HCT116 (cell line): ENCODE data around the gene SPESP1.

Source experiments
- EZH2phosphoT487 ChIP-seq: fragments of 200-600 bp; IDR thresholded peaks from 2 replicates; pipeline ENCODE4 v1.6.1; 2018; ENCODE audit warnings: antibody characterized with exemption, borderline replicate concordance
- POLR2AphosphoS5 ChIP-seq: IDR thresholded peaks from 2 replicates; pipeline ENCODE4 v1.6.1; 2011; ENCODE audit warnings: mild to moderate bottlenecking, low read depth, low read length, moderate library complexity
- TCF7L2 ChIP-seq: IDR thresholded peaks from 2 replicates; pipeline ENCODE4 v1.7.0; 2011; ENCODE audit warnings: borderline replicate concordance, inconsistent platforms; ENCODE audit not compliant: insufficient read depth, insufficient read length; ENCODE audit errors: extremely low read depth
- TF ChIP-seq, protein P1 (sequence below), 3 experiments: fragments of 200-600 bp in 1 of 3; sonication (generic) in 1 of 3; IDR thresholded peaks in 2 of 3; conservative IDR thresholded peaks in 1 of 3; 2 replicates each; pipeline ENCODE4 v1.5.1; 2012 to 2017; ENCODE audit warnings: low read depth in 2 of 3, low read length in 2 of 3, antibody characterized with exemption in 1 of 3, borderline replicate concordance in 1 of 3, control low read depth in 1 of 3, mild to moderate bottlenecking in 1 of 3, mixed read lengths in 1 of 3, mixed run types in 1 of 3, moderate library complexity in 1 of 3; ENCODE audit not compliant: insufficient read depth in 1 of 3
- TF ChIP-seq, protein P2 (sequence below): IDR thresholded peaks from 2 replicates; pipeline ENCODE4 v1.6.1; 2012
- TF ChIP-seq, protein P3 (sequence below): IDR thresholded peaks from 2 replicates; pipeline ENCODE4 v1.6.1; 2012; ENCODE audit warnings: low read depth

DNA sequence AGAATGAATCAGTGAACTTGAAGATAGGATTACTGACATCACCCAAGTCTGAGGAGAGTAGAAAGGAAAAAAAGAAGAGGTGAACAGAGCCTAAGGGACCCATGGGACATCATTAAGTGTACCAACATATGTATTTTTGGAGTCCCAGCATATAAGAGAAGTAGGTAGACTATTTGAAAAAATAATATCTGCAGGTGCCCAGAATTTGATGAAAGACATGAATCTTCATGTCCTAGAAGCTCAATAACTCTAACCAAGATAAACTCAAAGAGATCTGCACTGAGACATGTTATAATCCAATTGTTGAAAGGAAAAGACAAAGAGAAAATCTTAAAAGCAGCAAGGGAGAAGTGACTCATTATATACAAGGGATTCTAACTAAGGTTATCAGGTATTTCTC lies 39.0 kb downstream of the SPESP1 start:
- TF ChIP-seq, protein P1, sequence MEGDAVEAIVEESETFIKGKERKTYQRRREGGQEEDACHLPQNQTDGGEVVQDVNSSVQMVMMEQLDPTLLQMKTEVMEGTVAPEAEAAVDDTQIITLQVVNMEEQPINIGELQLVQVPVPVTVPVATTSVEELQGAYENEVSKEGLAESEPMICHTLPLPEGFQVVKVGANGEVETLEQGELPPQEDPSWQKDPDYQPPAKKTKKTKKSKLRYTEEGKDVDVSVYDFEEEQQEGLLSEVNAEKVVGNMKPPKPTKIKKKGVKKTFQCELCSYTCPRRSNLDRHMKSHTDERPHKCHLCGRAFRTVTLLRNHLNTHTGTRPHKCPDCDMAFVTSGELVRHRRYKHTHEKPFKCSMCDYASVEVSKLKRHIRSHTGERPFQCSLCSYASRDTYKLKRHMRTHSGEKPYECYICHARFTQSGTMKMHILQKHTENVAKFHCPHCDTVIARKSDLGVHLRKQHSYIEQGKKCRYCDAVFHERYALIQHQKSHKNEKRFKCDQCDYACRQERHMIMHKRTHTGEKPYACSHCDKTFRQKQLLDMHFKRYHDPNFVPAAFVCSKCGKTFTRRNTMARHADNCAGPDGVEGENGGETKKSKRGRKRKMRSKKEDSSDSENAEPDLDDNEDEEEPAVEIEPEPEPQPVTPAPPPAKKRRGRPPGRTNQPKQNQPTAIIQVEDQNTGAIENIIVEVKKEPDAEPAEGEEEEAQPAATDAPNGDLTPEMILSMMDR (IDR thresholded peaks at IDR 0.05 in 2 of 3, conservative IDR thresholded peaks at IDR 0.05 in 1 of 3; ENCODE audit: borderline replicate concordance in 1 of 3, insufficient read depth in 1 of 3, low read depth in 2 of 3, low read length in 2 of 3) = no peak
- TF ChIP-seq, protein P2, sequence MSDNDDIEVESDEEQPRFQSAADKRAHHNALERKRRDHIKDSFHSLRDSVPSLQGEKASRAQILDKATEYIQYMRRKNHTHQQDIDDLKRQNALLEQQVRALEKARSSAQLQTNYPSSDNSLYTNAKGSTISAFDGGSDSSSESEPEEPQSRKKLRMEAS = no peak
- no peak for TF ChIP-seq EZH2phosphoT487
- no peak for TF ChIP-seq TCF7L2
- no peak for TF ChIP-seq POLR2AphosphoS5
- TF ChIP-seq, protein P3, sequence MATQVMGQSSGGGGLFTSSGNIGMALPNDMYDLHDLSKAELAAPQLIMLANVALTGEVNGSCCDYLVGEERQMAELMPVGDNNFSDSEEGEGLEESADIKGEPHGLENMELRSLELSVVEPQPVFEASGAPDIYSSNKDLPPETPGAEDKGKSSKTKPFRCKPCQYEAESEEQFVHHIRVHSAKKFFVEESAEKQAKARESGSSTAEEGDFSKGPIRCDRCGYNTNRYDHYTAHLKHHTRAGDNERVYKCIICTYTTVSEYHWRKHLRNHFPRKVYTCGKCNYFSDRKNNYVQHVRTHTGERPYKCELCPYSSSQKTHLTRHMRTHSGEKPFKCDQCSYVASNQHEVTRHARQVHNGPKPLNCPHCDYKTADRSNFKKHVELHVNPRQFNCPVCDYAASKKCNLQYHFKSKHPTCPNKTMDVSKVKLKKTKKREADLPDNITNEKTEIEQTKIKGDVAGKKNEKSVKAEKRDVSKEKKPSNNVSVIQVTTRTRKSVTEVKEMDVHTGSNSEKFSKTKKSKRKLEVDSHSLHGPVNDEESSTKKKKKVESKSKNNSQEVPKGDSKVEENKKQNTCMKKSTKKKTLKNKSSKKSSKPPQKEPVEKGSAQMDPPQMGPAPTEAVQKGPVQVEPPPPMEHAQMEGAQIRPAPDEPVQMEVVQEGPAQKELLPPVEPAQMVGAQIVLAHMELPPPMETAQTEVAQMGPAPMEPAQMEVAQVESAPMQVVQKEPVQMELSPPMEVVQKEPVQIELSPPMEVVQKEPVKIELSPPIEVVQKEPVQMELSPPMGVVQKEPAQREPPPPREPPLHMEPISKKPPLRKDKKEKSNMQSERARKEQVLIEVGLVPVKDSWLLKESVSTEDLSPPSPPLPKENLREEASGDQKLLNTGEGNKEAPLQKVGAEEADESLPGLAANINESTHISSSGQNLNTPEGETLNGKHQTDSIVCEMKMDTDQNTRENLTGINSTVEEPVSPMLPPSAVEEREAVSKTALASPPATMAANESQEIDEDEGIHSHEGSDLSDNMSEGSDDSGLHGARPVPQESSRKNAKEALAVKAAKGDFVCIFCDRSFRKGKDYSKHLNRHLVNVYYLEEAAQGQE = no peak
